Spleen (tissue), 7 donors: ENCODE results near the gene EHD4.

Experiments
- POLR2A ChIP-seq, 3 donors: fragments of 450-650 bp; IDR thresholded peaks; one replicate each; pipeline ENCODE4 v1.5.1; 2017; ENCODE audit warnings: antibody characterized with exemption in 3 of 3, mild to moderate bottlenecking in 1 of 3
- POLR2AphosphoS5 ChIP-seq, 3 donors: sonication (generic); formaldehyde crosslinking; IDR thresholded peaks; one replicate each; pipeline ENCODE4 v1.5.1; 2017; ENCODE audit warnings: antibody characterized with exemption in 3 of 3
- TF ChIP-seq, protein P1 (sequence below), 11 experiments: fragments of 200-600 bp in 7 of 11; fragments of 450-650 bp in 4 of 11; sonication (generic) in 4 of 11; IDR thresholded peaks in 8 of 11; conservative IDR thresholded peaks in 3 of 11; 1 replicate in 7 of 11; 2 replicates in 4 of 11; pipeline versions ENCODE4 v1.4.0 to v1.8.0; 2016 to 2021; ENCODE audit warnings: antibody characterized with exemption in 11 of 11, inconsistent platforms in 4 of 11, mild to moderate bottlenecking in 1 of 11
- donor health status: DM: no; HTN: no; CAD: no; lungs with moderate emphysema.
- donor health status: DM: no; HTN: no; CAD: no.
- donor health status: DM: no; HTN: no; CAD: no.

DNA sequence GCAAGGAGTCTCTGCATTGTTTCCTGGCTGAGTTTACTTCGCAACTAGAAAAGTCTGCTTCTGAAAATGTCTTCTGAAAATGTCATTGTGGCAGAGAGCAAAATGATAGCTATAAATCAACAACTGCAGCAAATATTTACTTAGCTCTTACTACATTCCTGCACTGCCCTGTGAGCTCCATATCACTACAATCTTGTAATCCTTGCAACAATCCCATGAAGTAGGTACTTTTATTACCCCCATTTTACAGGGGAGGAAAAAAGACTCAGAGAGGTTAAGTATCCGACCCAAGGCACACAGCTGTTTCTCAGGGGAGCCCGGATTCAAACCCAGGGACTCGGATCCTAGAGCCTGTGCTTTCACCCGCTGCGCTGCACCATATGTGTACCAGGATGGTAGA is 44.3 kb downstream of the EHD4 start:
- TF ChIP-seq, protein P1, sequence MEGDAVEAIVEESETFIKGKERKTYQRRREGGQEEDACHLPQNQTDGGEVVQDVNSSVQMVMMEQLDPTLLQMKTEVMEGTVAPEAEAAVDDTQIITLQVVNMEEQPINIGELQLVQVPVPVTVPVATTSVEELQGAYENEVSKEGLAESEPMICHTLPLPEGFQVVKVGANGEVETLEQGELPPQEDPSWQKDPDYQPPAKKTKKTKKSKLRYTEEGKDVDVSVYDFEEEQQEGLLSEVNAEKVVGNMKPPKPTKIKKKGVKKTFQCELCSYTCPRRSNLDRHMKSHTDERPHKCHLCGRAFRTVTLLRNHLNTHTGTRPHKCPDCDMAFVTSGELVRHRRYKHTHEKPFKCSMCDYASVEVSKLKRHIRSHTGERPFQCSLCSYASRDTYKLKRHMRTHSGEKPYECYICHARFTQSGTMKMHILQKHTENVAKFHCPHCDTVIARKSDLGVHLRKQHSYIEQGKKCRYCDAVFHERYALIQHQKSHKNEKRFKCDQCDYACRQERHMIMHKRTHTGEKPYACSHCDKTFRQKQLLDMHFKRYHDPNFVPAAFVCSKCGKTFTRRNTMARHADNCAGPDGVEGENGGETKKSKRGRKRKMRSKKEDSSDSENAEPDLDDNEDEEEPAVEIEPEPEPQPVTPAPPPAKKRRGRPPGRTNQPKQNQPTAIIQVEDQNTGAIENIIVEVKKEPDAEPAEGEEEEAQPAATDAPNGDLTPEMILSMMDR (IDR thresholded peaks at IDR 0.05 in 8 of 11, conservative IDR thresholded peaks at IDR 0.05 in 3 of 11), result no peak
- TF ChIP-seq POLR2A (IDR thresholded peaks at IDR 0.05), result no peak
- no peak for TF ChIP-seq POLR2AphosphoS5 (IDR thresholded peaks at IDR 0.05)
